Liver (tissue), 9 donors: ENCODE data around the gene SEC62. TPM values are rescaled to one million over a fixed set of nuclear protein-coding genes. Genes with fewer than 3 reads are reported as not detected.

ENCODE experiments used
- DNase-seq: peaks from one replicate; pipeline ENCODE4 v3.0.0-alpha.2; 2017; ENCODE audit warnings: low spot score
- H3K27ac ChIP-seq, 2 donors: one replicate each; pipeline ENCODE4 v1.7.0; 2013; ENCODE audit warnings: inconsistent platforms in 2 of 2, low read length in 2 of 2, control low read depth in 1 of 2, low read depth in 1 of 2, mild to moderate bottlenecking in 1 of 2
- H3K27me3 ChIP-seq, 4 donors: one replicate each; pipeline versions ENCODE4 v1.6.1 to v1.7.0; 2013; ENCODE audit warnings: low read length in 3 of 4, inconsistent platforms in 1 of 4, mild to moderate bottlenecking in 1 of 4, moderate library complexity in 1 of 4; ENCODE audit not compliant: control insufficient read depth in 4 of 4, insufficient read depth in 4 of 4
- H3K36me3 ChIP-seq, 4 donors: one replicate each; pipeline versions ENCODE4 v1.6.1 to v1.7.0; 2013; ENCODE audit warnings: low read length in 3 of 4, mild to moderate bottlenecking in 3 of 4, low read depth in 1 of 4, moderate library complexity in 1 of 4; ENCODE audit not compliant: control insufficient read depth in 4 of 4, insufficient read depth in 3 of 4
- H3K4me1 ChIP-seq, 4 donors: one replicate each; pipeline versions ENCODE4 v1.6.1 to v1.7.0; 2013; ENCODE audit warnings: low read length in 3 of 4, mild to moderate bottlenecking in 3 of 4, moderate library complexity in 1 of 4; ENCODE audit not compliant: control insufficient read depth in 4 of 4, insufficient read depth in 4 of 4
- H3K4me3 ChIP-seq, 3 donors: one replicate each; pipeline versions ENCODE4 v1.6.1 to v1.7.0; 2013; ENCODE audit warnings: low read length in 3 of 3, control low read depth in 1 of 3, low read depth in 1 of 3, mild to moderate bottlenecking in 1 of 3
- H3K9ac ChIP-seq, 2 donors: one replicate each; pipeline ENCODE4 v1.7.0; 2013; ENCODE audit warnings: low read length in 2 of 2, mild to moderate bottlenecking in 2 of 2, moderate library complexity in 2 of 2, control low read depth in 1 of 2, low read depth in 1 of 2
- H3K9me3 ChIP-seq, 4 donors: one replicate each; pipeline versions ENCODE4 v1.6.1 to v1.7.0; 2013; ENCODE audit warnings: low read length in 3 of 4; ENCODE audit not compliant: control insufficient read depth in 4 of 4
- ATF3 ChIP-seq: IDR thresholded peaks from 2 replicates; pipeline ENCODE4 v1.6.1; 2016; ENCODE audit warnings: antibody characterized with exemption
- CTCF ChIP-seq: fragments of 150-350 bp; IDR thresholded peaks from 2 replicates; pipeline ENCODE4 v1.5.1; 2017; ENCODE audit warnings: improper control_type of control experiment, low read depth, low read length; ENCODE audit not compliant: missing input control
- EGR1 ChIP-seq, 2 donors: IDR thresholded peaks; 2 replicates each; pipeline ENCODE4 v1.6.1; 2016 to 2018; ENCODE audit warnings: antibody characterized with exemption in 2 of 2, low read depth in 2 of 2
- FOXA1 ChIP-seq: IDR thresholded peaks from 2 replicates; pipeline ENCODE4 v1.6.1; 2016; ENCODE audit warnings: antibody characterized with exemption
- FOXA2 ChIP-seq: IDR thresholded peaks from 2 replicates; pipeline ENCODE4 v1.6.1; 2016; ENCODE audit warnings: antibody characterized with exemption
- GABPA ChIP-seq, 2 donors: IDR thresholded peaks in 1 of 2; conservative IDR thresholded peaks in 1 of 2; 2 replicates each; pipeline ENCODE4 v1.6.1; 2016; ENCODE audit warnings: antibody characterized with exemption in 2 of 2, mild to moderate bottlenecking in 1 of 2, moderate library complexity in 1 of 2
- HNF4A ChIP-seq, 2 donors: conservative IDR thresholded peaks; 2 replicates each; pipeline ENCODE4 v1.6.1; 2016; ENCODE audit warnings: antibody characterized with exemption in 2 of 2, mild to moderate bottlenecking in 2 of 2
- HNF4G ChIP-seq: IDR thresholded peaks from 2 replicates; pipeline ENCODE4 v1.6.1; 2016; ENCODE audit warnings: antibody characterized with exemption
- JUND ChIP-seq, 2 donors: IDR thresholded peaks; 2 replicates each; pipeline ENCODE4 v1.6.1; 2016; ENCODE audit warnings: antibody characterized with exemption in 2 of 2
- MAX ChIP-seq: IDR thresholded peaks from 2 replicates; pipeline ENCODE4 v1.6.1; 2016; ENCODE audit warnings: antibody characterized with exemption
- NR2F2 ChIP-seq: IDR thresholded peaks from 2 replicates; pipeline ENCODE4 v1.6.1; 2016; ENCODE audit warnings: antibody characterized with exemption
- RAD21 ChIP-seq, 2 donors: IDR thresholded peaks; 2 replicates each; pipeline ENCODE4 v1.6.1; 2016; ENCODE audit warnings: antibody characterized with exemption in 2 of 2, mild to moderate bottlenecking in 2 of 2
- REST ChIP-seq: IDR thresholded peaks from 2 replicates; pipeline ENCODE4 v1.6.1; 2016; ENCODE audit warnings: antibody characterized with exemption, mild to moderate bottlenecking
- RXRA ChIP-seq, 2 donors: IDR thresholded peaks; 2 replicates each; pipeline ENCODE4 v1.6.1; 2017 to 2018; ENCODE audit warnings: antibody characterized with exemption in 2 of 2, mild to moderate bottlenecking in 1 of 2
- SP1 ChIP-seq: IDR thresholded peaks from 2 replicates; pipeline ENCODE4 v1.6.1; 2018; ENCODE audit warnings: antibody characterized with exemption, mild to moderate bottlenecking
- TAF1 ChIP-seq: conservative IDR thresholded peaks from 2 replicates; pipeline ENCODE4 v1.6.1; 2016; ENCODE audit warnings: antibody characterized with exemption, mild to moderate bottlenecking
- YY1 ChIP-seq: IDR thresholded peaks from 2 replicates; pipeline ENCODE4 v1.6.1; 2016; ENCODE audit warnings: antibody characterized with exemption, mild to moderate bottlenecking
- ZBTB33 ChIP-seq: IDR thresholded peaks from 2 replicates; pipeline ENCODE4 v1.6.1; 2016; ENCODE audit warnings: antibody characterized with exemption
- WGBS: extraction: QIAGEN DNeasy Blood & Tissue Kit; methylation state at CpG from one replicate; pipeline ENCODE4 v1.1.7; 2013; 5-methylcytosine and 5-hydroxymethylcytosine counted together
- polyA plus RNA-seq, 2 donors: library from polyadenylated mRNA; stranded (reverse) in 1 of 2; unstranded in 1 of 2; fragments of 200-250 nt in 1 of 2; fragments of >200 nt in 1 of 2; fragmentation: Nextera tagmentation in 1 of 2; extraction: Ambion mirVana in 1 of 2; gene quantifications; one replicate each; pipeline versions ENCODE4 v1.2.1 to v1.2.3, GENCODE V29; 2013 to 2015
- total RNA-seq, 2 donors: library from RNA; depleted of rRNA; stranded (reverse); fragments of >200 nt; gene quantifications; one replicate each; pipeline ENCODE4 v1.2.3, GENCODE V29; 2014
- donor health status: healthy.
- donor health status: healthy.
- donor health status: healthy.
- donor health status: healthy.
- donor health status: healthy.

The SEC62 gene
- total and polyA plus RNA-seq, 4 donors = 40.1 to 200 (median 63.3) TPM

- 66% methylated on average over 2 of the region's 2 CpGs for WGBS
- no peak overlapping the region for H3K27ac ChIP-seq
- DNase-seq = no peak
- no peaks in the 10 kb centered on the region for H3K27me3 ChIP-seq
- H3K36me3 ChIP-seq = no peaks in the 10 kb centered on the region
- no peak overlapping the region for H3K4me3 ChIP-seq
- no peak overlapping the region for H3K9ac ChIP-seq
- peaks cover 0 to 21% (median 9%) of the 10 kb centered on the region in 4 donors for H3K4me1 ChIP-seq
- TF ChIP-seq CTCF = no peak
- TF ChIP-seq ZBTB33 = no peak
- no peak for TF ChIP-seq HNF4G
- no peak for TF ChIP-seq HNF4A (conservative IDR thresholded peaks at IDR 0.05)
- no peak for TF ChIP-seq FOXA1
- no peak for TF ChIP-seq MAX
- TF ChIP-seq SP1 = no peak
- TF ChIP-seq GABPA (IDR thresholded peaks at IDR 0.05 in 1 of 2, conservative IDR thresholded peaks at IDR 0.05 in 1 of 2) = no peak
- no peak for TF ChIP-seq ATF3
- TF ChIP-seq TAF1 = no peak
- no peak for TF ChIP-seq RXRA (IDR thresholded peaks at IDR 0.05)
- TF ChIP-seq YY1 = no peak
- no peak for TF ChIP-seq EGR1 (IDR thresholded peaks at IDR 0.05; ENCODE audit: low read depth in 2 of 2)
- TF ChIP-seq FOXA2 = no peak
- no peak for TF ChIP-seq RAD21 (IDR thresholded peaks at IDR 0.05)
- TF ChIP-seq JUND (IDR thresholded peaks at IDR 0.05) = no peak
- no peak for TF ChIP-seq REST
- no peak for TF ChIP-seq NR2F2
- H3K9me3 ChIP-seq = peaks cover 0 to 2% (median 0%) of the 10 kb centered on the region in 4 donors
Measured at GRCh38 chr3:169964176-169964575, 2.4 kb upstream of the SEC62 start.
